Stimulated activated CD8-positive, alpha-beta memory T cell treated with anti-CD3 and anti-CD28 coated beads, Interleukin-7, amount 100 ng/mL, for 24 hours (primary cell): ENCODE data around the gene TNFAIP3.

ENCODE experiments used
- DNase-seq: peaks from one replicate; pipeline ENCODE4 v3.0.0-alpha.2; 2020; ENCODE audit warnings: low read depth

Gene TNFAIP3

GRCh38 chr6:137864812-137865508 is 2.1 kb upstream of the TNFAIP3 start:
- DNase-seq: no peak

- DNase-seq: no peak
These were observed 702 bp upstream of the TNFAIP3 start for GRCh38 chr6:137866200-137866913.

GRCh38 chr6:137867685-137868509 is 838 bp downstream of the TNFAIP3 start:
- DNase-seq: no peak

- DNase-seq: no peak
These were observed 1.9 kb downstream of the TNFAIP3 start for GRCh38 chr6:137868721-137869548.

- no peak for DNase-seq
These were observed 2.7 kb downstream of the TNFAIP3 start for GRCh38 chr6:137869549-137870307.

GRCh38 chr6:137870308-137870644 is 3.2 kb downstream of the TNFAIP3 start:
- DNase-seq: no peak

- DNase-seq: no peak
These were observed 3.7 kb downstream of the TNFAIP3 start for GRCh38 chr6:137870744-137871247.

- DNase-seq: no peak
These were observed 4.2 kb downstream of the TNFAIP3 start for GRCh38 chr6:137871291-137871690.

- DNase-seq: no peak
These were observed 4.9 kb downstream of the TNFAIP3 start for GRCh38 chr6:137871831-137872454.

GRCh38 chr6:137872581-137873115 is 5.6 kb downstream of the TNFAIP3 start:
- no peak for DNase-seq

GRCh38 chr6:137873273-137873762 is 6.3 kb downstream of the TNFAIP3 start:
- peak; percentile 62 for DNase-seq

- DNase-seq: no peak
These were observed 7.4 kb downstream of the TNFAIP3 start for GRCh38 chr6:137874204-137875057.

GRCh38 chr6:137875058-137875520 is 8.0 kb downstream of the TNFAIP3 start:
- DNase-seq: no peak

- no peak for DNase-seq
These were observed 8.5 kb downstream of the TNFAIP3 start for GRCh38 chr6:137875606-137876005.

- DNase-seq: no peak
These were observed 9.5 kb downstream of the TNFAIP3 start for GRCh38 chr6:137876547-137876946.

- DNase-seq: no peak
These were observed 10.1 kb downstream of the TNFAIP3 start for GRCh38 chr6:137877113-137877512.

GRCh38 chr6:137877606-137878005 is 10.5 kb downstream of the TNFAIP3 start:
- no peak for DNase-seq

- no peak for DNase-seq
These were observed 11.0 kb downstream of the TNFAIP3 start for GRCh38 chr6:137878029-137878428.
